Effector memory CD4-positive, alpha-beta T cell (primary cell): ENCODE results near the gene ANKRD2.

Experiments
- DNase-seq, 3 donors: peaks; one replicate each; pipeline ENCODE4 v3.0.0-alpha.2; 2020
- H3K27ac ChIP-seq: 2 replicates; pipeline ENCODE4 v1.7.0; 2013; ENCODE audit warnings: mild to moderate bottlenecking, low read length, moderate library complexity; ENCODE audit not compliant: insufficient read depth, poor library complexity, severe bottlenecking
- H3K27me3 ChIP-seq: replicated peaks from 2 replicates; pipeline ENCODE4 v1.7.0; 2013; ENCODE audit warnings: mild to moderate bottlenecking, low read length; ENCODE audit not compliant: insufficient read depth, control insufficient read depth, poor library complexity, severe bottlenecking
- H3K36me3 ChIP-seq: 2 replicates; pipeline ENCODE4 v1.7.0; 2013; ENCODE audit warnings: mild to moderate bottlenecking, low read length, moderate library complexity; ENCODE audit not compliant: control insufficient read depth, insufficient read depth
- H3K4me1 ChIP-seq: 2 replicates; pipeline ENCODE4 v1.7.0; 2013; ENCODE audit warnings: low read length, mild to moderate bottlenecking; ENCODE audit not compliant: control insufficient read depth, insufficient read depth, poor library complexity, severe bottlenecking
- H3K4me3 ChIP-seq: 2 replicates; pipeline ENCODE4 v1.7.0; 2013; ENCODE audit warnings: low read length, low read depth, mild to moderate bottlenecking; ENCODE audit not compliant: insufficient read depth, poor library complexity, severe bottlenecking
- H3K9me3 ChIP-seq: 2 replicates; pipeline ENCODE4 v1.7.0; 2013; ENCODE audit warnings: mild to moderate bottlenecking, low read length, moderate library complexity; ENCODE audit not compliant: control insufficient read depth

Gene ANKRD2

GRCh38 chr10:97608991-97609561 is 36.5 kb downstream of the ANKRD2 start:
- DNase-seq: no peak
- no peaks in the 10 kb centered on the region for H3K4me1 ChIP-seq
- H3K27me3 ChIP-seq: no peaks in the 10 kb centered on the region
- no peak overlapping the region for H3K27ac ChIP-seq
- H3K36me3 ChIP-seq: no peaks in the 10 kb centered on the region
- H3K9me3 ChIP-seq: no peaks in the 10 kb centered on the region
- H3K4me3 ChIP-seq: no peak overlapping the region

GRCh38 chr10:97611473-97611872 is 38.9 kb downstream of the ANKRD2 start:
- H3K4me1 ChIP-seq: no peaks in the 10 kb centered on the region
- no peak overlapping the region for H3K27ac ChIP-seq
- no peaks in the 10 kb centered on the region for H3K27me3 ChIP-seq
- no peak for DNase-seq
- no peaks in the 10 kb centered on the region for H3K9me3 ChIP-seq
- H3K36me3 ChIP-seq: no peaks in the 10 kb centered on the region
- H3K4me3 ChIP-seq: no peak overlapping the region

GRCh38 chr10:97612386-97612785 is 39.8 kb downstream of the ANKRD2 start:
- Histone ChIP-seq H3K9me3 (no peaks in the 10 kb centered on the region), H3K36me3 (no peaks in the 10 kb centered on the region), H3K27me3 (no peaks in the 10 kb centered on the region), H3K4me1 (no peaks in the 10 kb centered on the region), H3K4me3 (no peak overlapping the region), H3K27ac (no peak overlapping the region)
- DNase-seq: no peak

DNA sequence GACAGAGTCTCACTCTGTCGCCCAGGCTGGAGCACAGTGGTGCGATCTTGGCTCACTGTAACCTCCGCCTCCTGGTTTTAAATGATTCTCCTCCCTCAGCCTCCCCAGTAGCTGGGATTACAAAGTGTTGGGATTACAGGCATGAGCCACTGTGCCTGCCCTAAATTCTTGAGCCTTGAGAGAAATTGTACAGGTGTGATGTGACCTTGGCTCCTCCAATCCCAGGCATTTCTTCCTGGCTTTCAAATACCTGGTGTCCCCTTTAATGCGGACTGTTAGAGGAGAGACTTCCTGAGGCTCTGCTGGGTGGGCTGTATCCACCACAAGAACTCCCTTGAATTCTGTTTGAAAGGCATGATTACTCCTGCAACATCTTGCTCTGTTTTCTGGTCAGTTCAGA is 45.7 kb downstream of the ANKRD2 start:
- H3K9me3 ChIP-seq: no peaks in the 10 kb centered on the region

GRCh38 chr10:97618733-97619132 is 46.2 kb downstream of the ANKRD2 start:
- Histone ChIP-seq H3K4me1 (no peaks in the 10 kb centered on the region), H3K27me3 (no peaks in the 10 kb centered on the region), H3K9me3 (no peaks in the 10 kb centered on the region), H3K27ac (no peak overlapping the region), H3K36me3 (no peaks in the 10 kb centered on the region), H3K4me3 (no peak overlapping the region)
- no peak for DNase-seq

More for the DNA sequence above, 45.7 kb downstream of the ANKRD2 start:
- Histone ChIP-seq H3K36me3 (no peaks in the 10 kb centered on the region), H3K27me3 (no peaks in the 10 kb centered on the region), H3K4me1 (no peaks in the 10 kb centered on the region), H3K27ac (no peak overlapping the region), H3K4me3 (no peak overlapping the region)
- DNase-seq: no peak

- no peaks in the 10 kb centered on the region for H3K9me3 ChIP-seq
- H3K27ac ChIP-seq: no peak overlapping the region
- no peak for DNase-seq
- no peaks in the 10 kb centered on the region for H3K27me3 ChIP-seq
- no peaks in the 10 kb centered on the region for H3K36me3 ChIP-seq
- H3K4me3 ChIP-seq: no peak overlapping the region
- no peaks in the 10 kb centered on the region for H3K4me1 ChIP-seq
These were observed 50.7 kb downstream of the ANKRD2 start for GRCh38 chr10:97623277-97623676.

DNA sequence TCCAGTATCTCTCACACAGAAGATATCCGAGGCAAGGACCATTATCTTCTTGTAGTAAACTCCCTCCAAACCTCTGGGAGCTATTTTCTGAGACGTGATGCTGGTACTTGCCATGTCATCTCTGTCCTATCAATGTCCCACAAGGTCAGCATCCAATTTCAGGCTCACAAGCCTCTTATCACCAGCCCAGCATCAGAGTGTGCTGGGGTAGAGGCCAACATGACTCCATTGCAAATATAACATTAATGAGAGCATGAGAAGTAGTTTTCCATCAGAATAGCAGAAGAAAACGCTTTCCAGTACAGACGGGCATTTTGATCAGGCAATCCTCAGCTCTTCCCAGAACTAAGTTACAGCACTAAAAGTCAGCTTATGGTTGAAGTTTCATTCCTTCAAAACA is 55.2 kb downstream of the ANKRD2 start:
- H3K27ac ChIP-seq: no peak overlapping the region
- H3K9me3 ChIP-seq: no peaks in the 10 kb centered on the region
- H3K27me3 ChIP-seq: no peaks in the 10 kb centered on the region
- H3K4me3 ChIP-seq: no peak overlapping the region
- H3K4me1 ChIP-seq: no peaks in the 10 kb centered on the region
- no peaks in the 10 kb centered on the region for H3K36me3 ChIP-seq
- DNase-seq: no peak

DNA sequence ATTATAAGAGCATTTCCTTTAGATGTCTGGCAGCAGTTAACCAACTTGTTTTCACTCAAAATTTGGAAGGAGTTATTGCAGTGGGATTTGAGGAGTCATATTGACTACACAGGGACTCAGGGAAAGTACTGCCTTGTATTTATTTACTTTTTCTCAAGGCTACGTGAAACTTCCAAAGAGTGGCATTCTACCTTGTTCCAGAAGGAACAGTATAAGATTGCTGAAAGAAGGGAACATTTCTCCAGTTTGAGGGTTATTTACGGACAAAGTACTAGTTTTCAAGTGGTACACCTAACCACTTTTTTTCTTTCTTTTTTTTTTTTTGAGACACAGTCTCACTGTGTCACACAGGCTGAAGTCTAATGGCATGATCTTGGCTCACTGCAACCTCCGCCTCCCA is 55.6 kb downstream of the ANKRD2 start:
- Histone ChIP-seq H3K9me3 (no peaks in the 10 kb centered on the region), H3K36me3 (no peaks in the 10 kb centered on the region), H3K4me3 (no peak overlapping the region), H3K4me1 (no peaks in the 10 kb centered on the region), H3K27ac (no peak overlapping the region), H3K27me3 (no peaks in the 10 kb centered on the region)
- DNase-seq: no peak

DNA sequence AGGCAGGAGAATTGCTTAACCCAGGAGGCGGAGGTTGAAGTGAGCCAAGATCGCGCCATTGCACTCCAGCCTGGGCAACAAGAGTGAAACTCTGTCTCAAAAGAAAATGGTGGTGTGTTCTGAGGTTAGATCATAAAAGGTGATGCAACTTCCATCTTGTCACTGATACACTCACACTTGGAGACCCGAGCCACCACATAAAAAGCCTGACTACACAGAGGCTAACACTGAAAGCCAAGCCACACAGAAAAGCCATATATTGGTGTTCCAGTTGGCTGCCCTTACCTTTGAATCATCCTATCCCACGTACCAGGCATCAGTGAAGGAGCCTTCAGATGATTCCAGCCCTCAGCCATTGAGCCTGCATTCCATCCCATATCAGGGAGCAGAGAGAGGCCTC is 56.7 kb downstream of the ANKRD2 start:
- Histone ChIP-seq H3K4me1 (no peaks in the 10 kb centered on the region), H3K36me3 (no peaks in the 10 kb centered on the region), H3K27me3 (no peaks in the 10 kb centered on the region), H3K27ac (no peak overlapping the region), H3K9me3 (no peaks in the 10 kb centered on the region), H3K4me3 (no peak overlapping the region)
- DNase-seq: no peak

DNA sequence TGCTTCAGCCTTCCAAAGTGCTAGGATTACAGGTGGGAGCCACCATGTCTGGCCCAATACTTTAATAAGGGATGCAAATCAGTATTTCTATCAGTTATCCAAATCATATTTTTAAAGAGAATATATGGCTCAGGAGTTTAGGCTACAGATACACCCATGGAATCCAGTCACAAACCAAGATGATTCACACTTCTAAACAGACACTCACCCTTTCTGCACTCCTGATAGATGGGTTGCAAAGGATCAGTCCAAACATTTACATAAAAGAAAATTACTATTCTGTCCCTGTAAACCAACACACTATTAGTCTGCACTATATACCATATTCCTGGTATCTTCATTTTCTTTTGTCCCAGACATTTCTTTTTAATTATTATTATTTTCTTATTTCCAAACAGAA is 58.5 kb downstream of the ANKRD2 start:
- no peaks in the 10 kb centered on the region for H3K36me3 ChIP-seq
- no peak overlapping the region for H3K27ac ChIP-seq
- no peak for DNase-seq
- H3K27me3 ChIP-seq: no peaks in the 10 kb centered on the region
- H3K4me3 ChIP-seq: no peak overlapping the region
- no peaks in the 10 kb centered on the region for H3K4me1 ChIP-seq
- no peaks in the 10 kb centered on the region for H3K9me3 ChIP-seq
